Activated T-cell treated with anti-CD3 and anti-CD28 coated beads, Interleukin-2, amount 50 U/mL, for 24 hours (primary cell): ENCODE measurements around the gene SERINC3.
"Not testable (repeated sequence)": the region's sequence is repeated elsewhere in the genome, so short reads cannot be mapped to it uniquely, and the experiment has no call there.

ENCODE experiments used
- DNase-seq: peaks from one replicate; pipeline ENCODE4 v3.0.0-alpha.2; 2020
- H3K27ac Mint-ChIP-seq: 2 replicates; pipeline ENCODE4 v1.8.0; 2020; ENCODE audit warnings: mild to moderate bottlenecking, mixed read lengths
- H3K27me3 Mint-ChIP-seq: 2 replicates; pipeline ENCODE4 v1.8.0; 2020; ENCODE audit warnings: mixed read lengths
- H3K36me3 Mint-ChIP-seq: 2 replicates; pipeline ENCODE4 v1.8.0; 2020; ENCODE audit warnings: low read depth, mixed read lengths
- H3K4me1 Mint-ChIP-seq: 2 replicates; pipeline ENCODE4 v1.8.0; 2020; ENCODE audit warnings: low read depth, mixed read lengths
- H3K4me3 Mint-ChIP-seq: 2 replicates; pipeline ENCODE4 v1.8.0; 2020; ENCODE audit warnings: mild to moderate bottlenecking, moderate library complexity, mixed read lengths
- H3K9me3 Mint-ChIP-seq: 2 replicates; pipeline ENCODE4 v1.8.0; 2020; ENCODE audit warnings: mixed read lengths

Gene SERINC3

DNA sequence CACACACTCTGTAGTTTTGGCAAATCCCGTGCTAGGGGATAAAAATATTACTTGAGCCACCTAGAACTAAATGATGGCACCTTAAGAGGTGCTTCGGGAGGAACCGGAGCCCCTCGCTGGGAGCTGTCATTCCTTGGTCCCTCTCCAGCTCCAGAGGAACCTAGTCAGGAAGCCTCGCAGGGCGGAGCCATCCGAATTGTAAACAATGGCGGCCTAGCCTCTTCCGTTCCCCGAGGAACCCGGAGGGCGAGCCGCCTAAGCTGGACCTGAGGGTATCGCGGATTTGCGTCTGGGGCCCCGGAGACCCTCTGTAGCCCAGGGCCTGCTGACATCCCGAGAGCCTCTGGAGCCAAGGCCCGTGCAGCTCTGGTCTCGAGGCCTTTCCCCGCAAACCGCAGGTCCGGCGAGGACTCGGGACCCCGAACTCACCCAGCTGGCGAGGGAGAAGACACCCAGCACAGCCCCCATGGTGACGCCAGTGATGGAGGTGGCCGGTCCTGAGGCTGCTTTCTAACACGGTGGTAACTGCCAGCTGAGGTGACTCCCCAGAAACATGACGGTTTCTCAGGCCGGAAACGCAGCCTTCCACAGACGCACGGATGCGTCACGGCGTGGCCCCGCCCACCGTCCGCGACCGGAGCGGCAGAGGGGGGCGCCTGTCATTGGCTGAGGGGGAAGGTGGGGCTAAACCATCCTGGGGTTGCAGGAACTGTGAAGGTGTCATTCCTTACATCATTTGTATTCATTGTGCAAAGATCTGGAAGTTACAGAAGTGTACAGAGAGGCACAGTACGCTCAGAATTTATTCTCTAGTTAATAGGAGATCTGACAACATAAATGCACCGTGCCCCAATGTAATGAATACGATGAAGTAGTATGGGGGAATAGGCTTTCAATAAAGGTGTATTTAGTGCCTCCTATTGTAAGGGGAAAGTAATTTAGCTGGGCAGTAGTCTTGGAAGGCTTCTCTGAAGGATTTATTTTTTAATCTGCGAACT lies at the start of gene SERINC3:
TSS of gene SERINC3 (minus strand) at position 587 of the 998 bp plus-strand sequence. CDS start at position 468, 119 bp downstream.
- H3K4me3 Mint-ChIP-seq, result peak within 1 kb of the TSS; percentile 88
- H3K36me3 Mint-ChIP-seq, result peaks cover 22% of the 10 kb centered on the region
- H3K4me1 Mint-ChIP-seq, result peaks cover 58% of the 10 kb centered on the region
- peak; percentile 98 for DNase-seq
- peak within 1 kb of the TSS; percentile 93 for H3K27ac Mint-ChIP-seq
- H3K9me3 Mint-ChIP-seq, result no peaks in the 10 kb centered on the region
- no peaks in the 10 kb centered on the region for H3K27me3 Mint-ChIP-seq

DNA sequence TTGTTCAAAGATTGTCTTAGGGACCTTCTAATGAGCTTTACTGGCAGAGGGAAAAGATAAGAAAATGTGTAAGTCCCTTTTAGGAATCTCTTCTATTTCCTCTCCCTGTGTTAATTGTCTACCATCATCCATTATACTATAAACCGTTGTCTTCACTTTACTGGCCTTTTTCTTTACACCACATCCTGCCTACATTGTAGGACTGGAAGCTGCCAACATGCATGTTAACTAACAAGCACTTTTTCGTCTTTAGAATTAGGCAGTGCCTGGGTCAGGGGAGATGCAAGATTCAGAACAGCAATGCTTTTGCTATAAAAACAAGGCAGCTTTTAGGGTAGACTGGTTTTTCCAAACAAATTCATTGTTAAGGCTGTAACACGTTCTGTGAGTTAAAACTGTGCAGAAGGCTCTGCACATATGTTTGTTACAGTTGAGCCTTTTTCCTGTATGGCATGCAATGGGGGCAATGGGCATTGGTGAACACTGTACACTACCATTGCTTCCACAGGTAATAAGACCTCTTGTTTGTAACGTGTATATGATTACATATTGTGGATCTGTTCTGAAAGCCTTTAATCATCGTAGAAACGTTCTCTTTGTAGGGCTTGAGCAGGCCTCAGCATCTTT lies 49.6 kb upstream of the SERINC3 start:
- Mint-ChIP-seq H3K27me3 (no peaks in the 10 kb centered on the region), H3K4me3 (no peak overlapping the region), H3K9me3 (no peaks in the 10 kb centered on the region), H3K4me1 (peaks cover 8% of the 10 kb centered on the region), H3K27ac (no peak overlapping the region), H3K36me3 (no peaks in the 10 kb centered on the region)
- no peak for DNase-seq

DNA sequence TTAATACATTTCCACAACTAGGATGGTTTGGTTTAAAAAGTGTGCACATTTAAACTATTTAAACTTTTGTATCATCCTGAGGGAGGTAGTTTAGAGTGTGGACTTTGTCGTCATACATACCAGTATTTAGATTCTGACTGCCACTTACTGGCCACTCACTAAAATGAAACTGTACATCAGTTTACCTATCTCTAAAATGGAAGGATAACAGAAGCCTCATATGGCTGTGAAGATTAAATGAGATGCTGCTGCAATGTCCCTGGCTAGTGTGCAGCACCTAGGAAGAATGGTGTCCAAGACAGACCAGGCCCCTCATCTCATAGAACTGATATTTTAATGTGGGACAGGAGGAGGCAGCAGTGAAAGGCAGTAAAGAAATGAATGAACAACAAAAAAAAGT lies 48.5 kb upstream of the SERINC3 start:
- H3K27ac Mint-ChIP-seq, result no peak overlapping the region
- H3K4me3 Mint-ChIP-seq, result no peak overlapping the region
- peaks cover 4% of the 10 kb centered on the region for H3K4me1 Mint-ChIP-seq
- H3K9me3 Mint-ChIP-seq, result no peaks in the 10 kb centered on the region
- no peaks in the 10 kb centered on the region for H3K36me3 Mint-ChIP-seq
- DNase-seq, result no peak
- no peaks in the 10 kb centered on the region for H3K27me3 Mint-ChIP-seq

DNA sequence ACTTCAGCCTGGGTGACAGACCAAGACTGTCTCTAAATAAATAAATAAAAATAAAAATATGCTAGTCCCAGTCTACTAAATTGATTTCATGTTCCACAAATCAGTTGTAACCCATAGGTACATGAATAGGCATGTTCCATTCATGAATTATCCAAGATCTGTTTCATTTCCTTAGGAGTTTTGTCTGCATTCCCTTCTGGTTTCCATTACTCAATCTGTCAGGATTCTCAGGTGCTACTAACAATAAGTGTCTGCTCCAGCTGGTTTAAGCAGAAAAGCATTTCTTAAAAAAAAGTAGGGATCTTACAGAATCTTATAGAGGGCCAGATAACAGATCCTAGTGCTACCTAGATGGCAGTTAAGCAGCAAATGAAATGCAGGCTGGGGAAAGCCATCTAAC lies 44.9 kb upstream of the SERINC3 start:
- Mint-ChIP-seq H3K27ac (no peak overlapping the region), H3K36me3 (no peaks in the 10 kb centered on the region), H3K4me1 (peaks cover 4% of the 10 kb centered on the region), H3K27me3 (no peaks in the 10 kb centered on the region), H3K4me3 (no peak overlapping the region), H3K9me3 (no peaks in the 10 kb centered on the region)
- no peak for DNase-seq

DNA sequence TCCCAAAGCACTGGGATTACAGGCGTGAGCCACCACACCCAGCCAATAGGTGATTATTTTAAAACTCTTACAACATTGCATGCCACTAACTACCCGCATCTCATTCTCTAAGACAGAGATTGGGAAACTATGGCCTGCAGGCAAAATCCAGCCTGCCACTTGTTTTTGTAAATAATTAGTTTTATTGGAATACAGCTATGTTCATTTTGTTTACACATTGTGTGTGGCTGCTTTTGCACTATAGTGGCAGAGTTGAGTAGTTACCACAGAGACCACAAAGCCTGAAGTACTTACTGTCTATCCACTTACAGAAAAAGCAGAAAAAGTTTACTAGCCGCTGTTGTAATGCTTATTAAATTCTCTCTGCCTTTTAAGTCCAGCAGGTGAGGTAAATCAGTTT lies 44.1 kb upstream of the SERINC3 start:
- Mint-ChIP-seq H3K9me3 (no peaks in the 10 kb centered on the region), H3K4me3 (no peak overlapping the region), H3K27ac (no peak overlapping the region), H3K4me1 (no peaks in the 10 kb centered on the region), H3K27me3 (no peaks in the 10 kb centered on the region), H3K36me3 (no peaks in the 10 kb centered on the region)
- no peak for DNase-seq

DNA sequence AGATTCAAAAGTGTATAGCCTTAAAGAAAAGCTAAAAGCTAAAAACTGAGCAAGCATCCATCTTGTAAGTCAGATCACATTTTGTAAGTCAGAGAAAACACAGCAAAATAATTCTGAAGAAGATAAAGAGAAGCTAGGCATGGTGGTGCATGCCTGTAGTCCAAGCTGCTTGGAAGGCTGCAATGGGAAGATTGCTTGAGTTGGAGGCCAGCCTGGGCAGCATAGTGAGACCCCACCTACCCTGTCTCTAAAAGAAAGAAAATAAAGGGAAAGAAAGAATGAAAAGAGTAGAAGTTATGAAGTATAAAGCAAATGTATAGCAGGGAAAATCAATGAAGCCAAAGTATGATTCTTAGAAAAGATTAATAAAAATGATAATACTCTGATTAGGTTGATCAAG lies 40.0 kb upstream of the SERINC3 start:
- H3K4me3 Mint-ChIP-seq, result no peak overlapping the region
- H3K9me3 Mint-ChIP-seq, result no peaks in the 10 kb centered on the region
- no peak overlapping the region for H3K27ac Mint-ChIP-seq
- no peak for DNase-seq
- no peaks in the 10 kb centered on the region for H3K4me1 Mint-ChIP-seq
- no peaks in the 10 kb centered on the region for H3K36me3 Mint-ChIP-seq
- peaks cover 3% of the 10 kb centered on the region for H3K27me3 Mint-ChIP-seq

DNA sequence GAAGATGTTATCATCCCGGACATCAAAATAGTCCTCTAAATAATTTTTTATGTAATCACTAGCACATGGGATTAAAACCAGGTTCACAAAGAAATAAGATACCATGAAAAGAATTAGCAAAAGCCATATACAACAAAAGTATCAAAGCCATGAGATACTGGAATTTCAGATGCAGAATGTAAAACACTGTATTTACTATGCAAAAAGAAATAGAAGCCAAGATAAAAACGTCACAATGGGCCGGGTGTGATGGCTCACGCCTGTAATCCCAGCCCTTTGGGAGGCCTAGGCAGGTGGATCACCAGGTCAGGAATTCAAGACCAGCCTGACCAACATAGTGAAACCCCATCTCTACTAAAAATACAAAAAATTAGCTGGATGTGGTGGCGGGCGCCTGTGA lies 38.9 kb upstream of the SERINC3 start:
- H3K4me3 Mint-ChIP-seq, H3K27ac Mint-ChIP-seq, H3K36me3 Mint-ChIP-seq, H3K4me1 Mint-ChIP-seq, H3K27me3 Mint-ChIP-seq, DNase-seq, H3K9me3 Mint-ChIP-seq: not testable (repeated sequence)

DNA sequence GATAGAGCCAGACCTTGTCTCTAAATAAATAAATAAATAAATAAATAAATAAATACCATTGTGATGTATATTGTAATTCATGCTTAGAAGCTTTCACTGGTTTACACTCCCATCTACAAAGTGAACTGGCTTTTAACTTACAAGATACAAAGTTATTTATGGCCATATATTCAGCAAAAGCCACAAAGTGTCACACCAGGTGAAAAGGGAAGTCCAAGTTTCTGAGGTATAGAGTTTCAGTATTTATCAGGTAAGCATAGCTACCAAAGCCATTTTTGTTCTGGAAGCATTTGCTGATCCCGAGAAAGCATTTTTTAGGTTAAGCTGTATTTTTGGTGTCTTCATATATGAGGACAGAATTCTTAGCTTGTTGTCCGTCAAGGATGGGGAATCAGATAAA lies 38.4 kb upstream of the SERINC3 start:
- DNase-seq, result no peak
- H3K27me3 Mint-ChIP-seq, result peaks cover 3% of the 10 kb centered on the region
- H3K4me3 Mint-ChIP-seq, result no peak overlapping the region
- H3K36me3 Mint-ChIP-seq, result no peaks in the 10 kb centered on the region
- H3K27ac Mint-ChIP-seq, result no peak overlapping the region
- H3K4me1 Mint-ChIP-seq, result no peaks in the 10 kb centered on the region
- no peaks in the 10 kb centered on the region for H3K9me3 Mint-ChIP-seq

DNA sequence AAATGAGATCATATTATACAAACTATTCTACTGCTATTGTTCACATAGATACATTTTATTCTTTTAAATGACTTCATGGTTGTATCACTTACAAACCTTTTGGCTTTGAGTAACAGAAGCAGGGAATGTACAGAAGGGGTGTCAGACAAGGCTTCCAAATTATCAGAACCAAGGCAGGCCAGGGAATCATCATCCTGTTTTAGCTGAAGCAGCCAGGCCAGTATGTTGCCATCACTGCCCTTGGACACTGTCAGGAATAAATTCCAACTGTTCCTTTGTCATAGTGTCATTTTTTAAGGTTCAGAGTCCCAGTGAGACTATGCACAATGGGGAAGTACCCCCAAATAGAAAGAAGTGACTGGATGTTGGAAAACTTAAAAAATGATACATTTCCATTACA lies 37.4 kb upstream of the SERINC3 start:
- Mint-ChIP-seq H3K4me3 (no peak overlapping the region), H3K36me3 (no peaks in the 10 kb centered on the region), H3K4me1 (no peaks in the 10 kb centered on the region), H3K27ac (no peak overlapping the region), H3K27me3 (peaks cover 3% of the 10 kb centered on the region), H3K9me3 (no peaks in the 10 kb centered on the region)
- DNase-seq, result no peak

DNA sequence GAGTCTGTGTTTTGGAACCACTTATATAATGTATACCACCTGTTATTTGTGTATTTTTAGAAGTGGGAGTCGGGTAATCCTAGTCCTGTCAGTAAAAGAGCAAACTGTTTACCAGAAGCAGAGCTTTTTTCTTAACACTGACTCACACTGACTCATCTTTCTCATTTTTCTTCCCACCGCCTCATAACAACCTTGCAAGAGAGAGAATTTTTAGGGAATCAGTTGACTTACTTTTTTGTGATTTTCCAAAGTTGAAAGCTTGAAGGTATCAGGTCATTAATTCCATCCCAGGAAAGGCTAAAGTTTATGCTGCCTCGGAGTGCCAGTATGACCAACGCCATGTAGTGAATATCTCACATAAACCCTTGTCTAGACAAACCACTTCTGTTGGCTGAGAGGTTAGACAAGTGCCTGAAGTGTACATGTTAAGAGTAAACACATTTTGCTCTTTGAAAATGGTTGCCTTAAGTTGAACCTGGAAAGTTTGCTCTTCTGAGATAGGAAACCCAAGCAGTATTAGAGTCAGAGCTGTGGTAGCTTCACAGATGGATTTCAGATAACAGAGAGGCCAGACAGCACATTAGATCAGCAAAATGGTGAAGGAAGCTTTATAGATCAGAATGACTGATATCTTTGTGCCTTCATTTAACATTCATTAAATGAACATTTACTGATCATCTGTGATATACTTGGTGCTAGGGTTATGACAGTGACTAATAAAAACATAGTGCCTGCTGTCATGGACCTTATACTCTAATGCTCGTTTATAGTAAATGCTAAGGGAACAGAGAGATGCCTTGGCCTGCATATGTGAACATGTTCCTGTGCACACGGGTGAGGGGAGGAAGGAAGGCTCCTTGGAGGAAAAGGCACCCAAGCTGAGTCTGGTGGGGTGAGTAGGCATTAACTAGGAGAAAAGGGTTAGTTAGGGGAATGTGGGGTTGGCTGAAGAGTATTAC lies 31.4 kb upstream of the SERINC3 start:
- Mint-ChIP-seq H3K27ac (peak overlapping the region; percentile 34), H3K36me3 (no peaks in the 10 kb centered on the region)

DNA sequence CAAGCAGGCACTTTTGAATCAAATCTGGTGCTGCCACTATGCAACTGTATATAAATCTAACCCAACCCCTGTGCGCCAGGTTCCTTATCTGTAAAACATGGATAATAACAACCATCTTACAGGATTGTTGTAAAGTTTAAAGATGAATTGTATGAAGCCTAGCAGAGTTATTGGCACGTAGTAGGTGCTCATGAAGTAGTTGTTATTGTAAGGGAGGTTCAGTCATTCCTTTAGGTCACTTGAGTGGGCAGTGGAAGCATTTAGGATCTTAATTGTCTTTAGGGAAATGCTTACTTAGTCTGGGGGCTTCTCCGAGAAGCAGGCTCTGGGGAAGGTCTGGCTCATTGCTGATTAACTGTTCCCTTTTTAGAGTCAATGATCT lies 30.7 kb upstream of the SERINC3 start:
- Mint-ChIP-seq H3K36me3 (no peaks in the 10 kb centered on the region), H3K27ac (peak overlapping the region; percentile 34), H3K4me3 (no peak overlapping the region), H3K9me3 (no peaks in the 10 kb centered on the region), H3K4me1 (peaks cover 19% of the 10 kb centered on the region), H3K27me3 (peaks cover under 1% of the 10 kb centered on the region)
- DNase-seq, result no peak

More for the DNA sequence above, 31.4 kb upstream of the SERINC3 start:
- H3K27me3 Mint-ChIP-seq, result no peaks in the 10 kb centered on the region
- no peak for DNase-seq
- H3K4me1 Mint-ChIP-seq, result peaks cover 19% of the 10 kb centered on the region
- no peaks in the 10 kb centered on the region for H3K9me3 Mint-ChIP-seq
- H3K4me3 Mint-ChIP-seq, result no peak overlapping the region

DNA sequence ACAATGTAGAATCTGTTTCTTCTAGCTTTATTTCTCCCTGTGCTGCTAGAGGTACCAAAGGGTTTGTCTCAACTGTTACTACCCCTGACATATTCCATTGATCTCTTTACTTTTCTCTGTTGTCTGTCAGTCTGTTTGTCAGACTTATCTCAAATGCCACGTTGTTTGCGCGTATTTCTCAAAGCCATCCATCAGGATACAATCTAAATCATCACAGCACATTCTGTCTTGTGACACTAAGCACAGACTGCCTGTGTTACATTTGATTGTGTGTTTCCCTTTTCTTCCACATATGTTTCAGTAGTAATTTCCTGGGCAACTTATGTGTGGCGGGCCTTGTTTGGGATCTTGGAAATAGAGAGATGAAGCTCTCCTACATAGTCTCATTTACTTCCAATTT lies 30.2 kb upstream of the SERINC3 start:
- Mint-ChIP-seq H3K27ac (no peak overlapping the region), H3K36me3 (no peaks in the 10 kb centered on the region), H3K4me1 (peaks cover 19% of the 10 kb centered on the region), H3K27me3 (peaks cover 3% of the 10 kb centered on the region), H3K9me3 (no peaks in the 10 kb centered on the region), H3K4me3 (no peak overlapping the region)
- DNase-seq, result no peak

DNA sequence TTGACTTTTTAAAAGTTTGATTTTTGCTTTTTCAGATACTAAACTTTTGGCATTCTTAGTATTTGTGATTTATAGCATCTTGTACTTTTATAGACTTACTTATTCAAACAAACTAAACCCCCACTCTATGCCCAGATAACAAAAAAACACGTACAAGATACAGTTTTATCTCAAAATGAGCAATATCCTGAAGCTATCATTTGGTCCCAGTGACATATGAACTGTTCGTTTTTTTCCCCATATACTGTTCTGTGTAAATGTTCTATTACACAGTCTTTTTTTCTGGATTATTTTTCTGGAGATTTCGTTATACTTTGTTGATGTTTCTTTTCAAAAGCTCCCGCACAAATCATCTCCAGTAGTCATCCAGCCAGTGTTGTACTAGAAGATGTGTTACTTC lies 27.3 kb upstream of the SERINC3 start:
- no peaks in the 10 kb centered on the region for H3K9me3 Mint-ChIP-seq
- peaks cover 19% of the 10 kb centered on the region for H3K4me1 Mint-ChIP-seq
- no peak overlapping the region for H3K4me3 Mint-ChIP-seq
- H3K27ac Mint-ChIP-seq, result no peak overlapping the region
- no peak for DNase-seq
- H3K36me3 Mint-ChIP-seq, result no peaks in the 10 kb centered on the region
- H3K27me3 Mint-ChIP-seq, result peaks cover 3% of the 10 kb centered on the region

DNA sequence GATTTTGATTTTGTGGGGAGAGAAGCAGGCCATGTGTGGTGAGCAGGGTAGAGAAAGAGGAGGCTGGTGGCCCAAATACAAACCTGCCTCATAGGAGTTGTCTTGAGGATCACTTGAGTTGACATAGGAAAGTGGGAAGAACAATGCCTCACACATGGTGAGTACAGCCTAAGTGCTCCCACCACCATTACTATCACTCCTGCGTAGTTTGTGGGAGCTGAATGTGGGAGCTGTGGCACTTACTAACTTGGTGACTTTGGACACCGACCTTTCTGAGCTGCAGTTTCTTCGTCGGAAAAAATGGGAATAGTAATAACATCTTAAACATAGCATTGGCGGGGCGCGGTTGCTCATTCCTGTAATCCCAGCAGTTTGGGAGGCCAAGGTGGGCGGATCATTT lies 25.5 kb upstream of the SERINC3 start:
- Mint-ChIP-seq H3K4me3 (no peak overlapping the region), H3K36me3 (no peaks in the 10 kb centered on the region), H3K4me1 (peaks cover 5% of the 10 kb centered on the region), H3K27me3 (peaks cover 3% of the 10 kb centered on the region), H3K9me3 (no peaks in the 10 kb centered on the region), H3K27ac (no peak overlapping the region)
- DNase-seq, result no peak
